NCI-H1105 treated with DMSO at 0.1 percent for 48 hours (cell line): ENCODE data around the gene ZNF200.

Experiments
- DNase-seq: peaks from one replicate; lab custom pipeline; 2025; lab: John Stamatoyannopoulos, UW

Gene ZNF200

GRCh38 chr16:3175157-3176093 lies 59.5 kb downstream of the ZNF200 start:
- DNase-seq = no peak

DNA sequence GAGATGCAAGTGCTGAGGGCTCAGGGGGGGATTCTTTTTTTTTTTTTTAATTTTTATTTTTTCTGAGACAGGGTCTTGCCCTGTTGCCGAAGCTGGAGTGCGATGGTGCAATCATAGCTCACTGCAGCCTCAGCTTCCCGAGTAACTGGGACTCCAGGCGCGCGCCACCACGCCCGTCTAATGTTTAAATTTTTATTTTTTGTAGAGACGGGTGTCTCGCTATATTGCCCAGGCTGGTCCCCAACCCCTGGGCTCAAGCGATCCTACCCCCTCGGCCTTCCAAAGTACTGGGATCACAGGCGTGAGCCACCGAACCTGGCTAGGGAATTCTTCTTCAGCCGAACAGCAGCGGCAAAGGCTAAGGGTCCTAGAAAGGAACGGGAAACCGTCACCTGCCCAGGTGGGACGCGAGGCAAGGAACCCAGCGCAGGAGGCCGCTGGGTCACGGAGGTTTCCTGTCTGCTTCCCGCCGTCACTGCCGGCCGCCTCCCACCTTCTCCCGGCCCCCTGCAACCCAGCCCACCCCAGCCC lies 60.3 kb downstream of the ZNF200 start:
- no peak for DNase-seq

GRCh38 chr16:3173892-3174617 lies 60.9 kb downstream of the ZNF200 start:
- no peak for DNase-seq
